ENCODE data around the gene FNDC3A.

FNDC3A gene

DNA sequence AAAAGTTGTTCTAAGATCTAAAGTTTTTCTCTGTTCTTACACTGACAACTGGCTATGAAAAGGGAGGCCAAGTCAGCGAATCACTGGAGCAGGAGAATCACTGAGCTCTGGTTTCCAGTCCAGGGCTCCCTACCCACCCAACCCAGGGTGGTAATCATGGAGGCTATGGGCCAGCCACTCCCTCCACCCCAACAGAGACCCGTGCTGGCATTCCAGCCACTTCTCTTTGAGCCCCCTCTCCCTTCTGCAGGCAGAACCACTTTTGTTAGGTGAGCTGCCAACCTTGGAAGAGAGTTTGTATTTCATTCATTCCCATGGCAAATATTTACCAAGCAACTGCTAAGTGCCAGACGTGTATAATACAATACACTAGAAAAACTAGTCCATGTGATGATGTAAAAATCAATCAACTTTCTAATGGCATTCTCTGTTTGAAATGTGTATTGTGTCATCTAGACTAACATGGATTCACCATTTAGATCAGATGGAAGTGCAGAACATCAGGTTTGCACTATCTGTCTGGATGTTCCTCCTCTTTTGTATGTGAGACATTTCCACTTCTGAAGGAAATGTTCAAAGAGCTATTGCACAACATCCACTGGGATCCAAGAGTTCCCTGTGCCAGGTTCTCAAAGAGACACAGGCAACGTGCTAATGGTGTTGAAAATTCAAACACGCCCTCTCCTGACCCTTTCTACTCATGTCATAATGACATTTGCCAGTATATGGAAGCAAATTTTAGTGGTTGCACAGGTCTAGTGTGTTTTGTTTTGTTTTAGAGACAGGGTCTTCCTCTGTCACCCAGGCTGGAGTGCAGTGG, 249.7 kb downstream of the FNDC3A start:
- DNase-seq: no peak

- no peak for DNase-seq
Observed at GRCh38 chr13:49226613-49227012, 250.9 kb downstream of the FNDC3A start.

- no peak for DNase-seq
Observed at GRCh38 chr13:49234741-49235140, 259.0 kb downstream of the FNDC3A start.

GRCh38 chr13:49235856-49236431, 260.2 kb downstream of the FNDC3A start:
- DNase-seq: no peak

DNA sequence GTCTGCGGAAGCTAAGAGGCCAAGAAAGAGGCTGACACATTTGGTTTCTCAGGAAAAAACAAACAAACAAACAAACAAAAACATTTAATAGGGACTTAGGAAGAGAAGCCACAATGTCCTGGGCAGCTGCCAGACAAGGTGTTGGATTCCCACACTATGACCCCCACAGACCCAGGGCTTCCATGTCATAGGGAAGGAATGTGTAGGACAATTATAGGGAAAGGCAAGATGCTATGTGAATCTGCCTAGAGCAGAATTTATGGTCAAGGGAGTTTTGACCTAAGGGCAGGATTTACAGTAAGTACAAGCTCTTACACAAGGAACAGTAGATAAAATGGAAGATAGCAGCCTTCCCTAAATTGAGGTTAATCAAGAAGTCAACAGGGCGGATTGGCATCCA, 262.9 kb downstream of the FNDC3A start:
- DNase-seq: no peak

- DNase-seq: peak; percentile 40
Observed at GRCh38 chr13:49240017-49240416, 264.3 kb downstream of the FNDC3A start.

- no peak for DNase-seq
Observed at GRCh38 chr13:49241296-49241695, 265.6 kb downstream of the FNDC3A start.

DNA sequence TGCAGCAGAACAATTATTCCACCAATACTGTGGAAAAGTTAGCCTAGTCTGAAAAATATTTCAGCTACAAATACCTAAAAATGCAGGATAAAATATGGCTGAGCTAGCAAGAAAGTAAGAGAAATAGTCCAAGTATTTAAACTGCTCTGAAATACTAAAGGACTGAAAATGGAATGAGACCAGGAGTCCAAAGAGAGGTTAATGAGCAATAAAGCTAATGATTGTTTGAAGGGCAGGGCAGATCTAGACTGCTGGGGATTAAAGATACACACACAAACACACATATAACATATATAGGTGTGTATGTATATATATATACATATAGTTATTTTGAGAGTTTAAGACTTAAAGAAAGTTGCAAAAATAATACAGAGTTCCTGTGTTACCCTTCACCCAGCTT, 269.4 kb downstream of the FNDC3A start:
- DNase-seq: no peak

DNA sequence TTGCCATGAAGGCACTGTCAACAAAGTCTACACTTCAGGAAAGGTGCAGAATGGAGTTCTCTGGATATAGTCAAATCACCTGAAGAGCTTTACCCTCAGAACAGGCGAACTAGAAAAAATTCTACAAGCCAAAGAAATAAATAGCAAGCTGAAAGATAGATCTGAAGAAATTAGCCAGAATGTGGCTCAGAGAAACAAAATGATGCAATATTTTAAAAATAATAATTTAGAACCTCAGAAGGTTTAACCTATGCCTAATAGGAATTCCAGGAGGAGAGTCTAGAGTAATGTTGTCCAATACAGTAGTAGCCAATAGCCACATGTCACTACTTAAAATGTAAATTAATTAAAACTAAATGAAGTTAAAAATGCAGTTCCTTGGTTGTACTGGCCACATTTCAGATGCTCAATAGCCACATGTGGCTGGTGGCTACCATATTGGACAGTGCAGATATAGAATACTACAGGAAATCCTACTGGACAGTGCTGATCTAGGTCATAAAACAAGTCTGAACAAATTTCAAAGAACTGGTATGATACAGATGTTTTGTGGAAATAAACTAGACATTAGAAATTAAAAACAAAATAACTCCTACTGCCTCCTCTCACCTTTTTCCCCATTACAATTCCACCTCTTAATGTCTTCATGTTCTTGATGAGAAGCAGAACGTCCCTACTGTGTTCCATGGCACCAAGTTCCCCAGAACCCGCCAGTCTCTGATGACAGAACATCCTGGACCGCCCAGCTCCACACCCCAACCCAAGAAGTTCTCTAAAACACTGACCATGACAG, 271.3 kb downstream of the FNDC3A start:
- DNase-seq: no peak

- peak; percentile 93 for DNase-seq
Observed at GRCh38 chr13:49247643-49248621, 272.2 kb downstream of the FNDC3A start, which contains the start of gene CDADC1. TSS of gene CDADC1 (plus strand) at chr13:49247925. CDS start at chr13:49248038, 113 bp downstream.

- no peak for DNase-seq
Observed at GRCh38 chr13:49248622-49249002, 272.9 kb downstream of the FNDC3A start.

GRCh38 chr13:49251326-49251725, 275.6 kb downstream of the FNDC3A start:
- no peak for DNase-seq

- DNase-seq: no peak
Observed at GRCh38 chr13:49253310-49253709, 277.6 kb downstream of the FNDC3A start.

DNA sequence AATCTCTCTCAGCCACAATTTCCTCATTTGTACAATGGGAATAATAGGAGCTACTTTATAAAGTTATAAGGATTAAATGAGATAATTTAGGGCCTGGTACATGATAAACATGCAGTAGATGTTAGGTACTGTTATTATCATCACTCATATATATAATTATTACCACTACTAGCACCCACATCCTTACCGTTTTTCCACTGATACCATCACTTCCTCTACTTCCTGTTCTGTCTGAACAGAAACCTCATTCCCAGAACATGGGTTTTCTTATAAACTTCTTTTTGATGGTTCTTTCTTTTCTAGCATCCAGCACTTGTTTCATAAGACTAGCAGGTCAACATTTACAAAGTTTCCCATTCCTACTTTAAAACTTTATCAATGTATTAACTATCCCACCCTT, 278.3 kb downstream of the FNDC3A start:
- DNase-seq: no peak

DNA sequence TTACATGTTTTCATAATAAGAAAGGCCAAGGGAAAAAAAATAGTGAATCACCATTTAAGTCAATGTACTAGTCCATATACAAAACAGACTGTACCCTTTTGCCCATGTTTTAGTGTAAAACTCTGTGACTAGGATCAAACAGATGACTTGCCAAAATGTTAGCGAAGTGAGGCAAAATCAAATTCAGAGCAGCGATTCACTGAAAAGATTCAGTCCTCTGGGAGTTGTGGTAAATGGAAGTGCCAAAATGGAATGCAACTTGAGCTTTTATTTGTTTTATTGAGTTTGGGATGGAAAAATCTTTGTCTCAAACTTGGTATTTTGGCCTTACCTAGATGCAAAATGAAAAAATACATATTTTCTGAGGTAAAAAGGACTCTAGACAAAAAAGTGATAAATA, 281.1 kb downstream of the FNDC3A start:
- no peak for DNase-seq

DNA sequence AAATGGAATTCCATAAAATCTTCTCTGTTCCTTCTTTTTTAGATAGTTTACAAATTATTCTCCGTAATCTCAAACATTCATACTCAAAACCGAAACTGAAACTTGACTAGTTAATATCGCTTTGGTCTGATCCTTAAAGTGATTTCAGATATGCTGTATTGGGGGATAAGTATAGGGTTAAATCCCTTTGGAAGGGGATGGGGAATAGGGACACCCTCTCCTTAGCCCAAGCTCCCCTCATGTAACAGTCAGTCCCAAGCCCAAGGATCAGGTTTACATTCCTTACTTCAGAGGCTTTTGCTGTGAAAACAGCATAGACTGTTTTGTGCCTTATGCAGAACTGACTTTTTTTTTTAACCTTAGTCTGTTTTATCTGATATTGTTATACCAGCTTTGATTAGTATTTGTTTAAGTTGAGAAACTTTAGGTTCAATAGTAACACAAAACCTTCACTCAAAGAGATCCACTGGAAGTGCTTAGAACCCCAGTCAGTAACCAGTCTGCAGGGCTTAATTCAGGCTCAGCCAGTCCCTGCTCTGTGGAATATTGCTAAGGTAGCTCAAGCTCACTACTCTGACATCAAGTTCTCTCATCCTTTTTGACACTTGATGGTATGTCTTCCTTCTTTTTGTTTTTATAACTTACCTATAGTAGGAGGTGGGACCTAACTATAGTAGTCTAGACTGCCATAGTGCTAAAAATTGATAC, 282.5 kb downstream of the FNDC3A start:
- no peak for DNase-seq

Measured in CD4-positive, alpha-beta T cell treated with Interleukin-15 for 1 hour (primary cell).